Loucy (cell line): ENCODE data around the gene LRIG1.

Experiments used
- EZH2phosphoT487 ChIP-seq: fragments of 200-600 bp; IDR thresholded peaks from 2 replicates; pipeline ENCODE4 v1.6.1; 2018; ENCODE audit warnings: antibody characterized with exemption, mild to moderate bottlenecking, moderate library complexity, borderline replicate concordance
- TF ChIP-seq, protein P1 (sequence below): fragments of 200-600 bp; sonication (generic); conservative IDR thresholded peaks from 2 replicates; pipeline ENCODE4 v1.5.1; 2014; ENCODE audit warnings: mild to moderate bottlenecking, antibody characterized with exemption, low read length

DNA sequence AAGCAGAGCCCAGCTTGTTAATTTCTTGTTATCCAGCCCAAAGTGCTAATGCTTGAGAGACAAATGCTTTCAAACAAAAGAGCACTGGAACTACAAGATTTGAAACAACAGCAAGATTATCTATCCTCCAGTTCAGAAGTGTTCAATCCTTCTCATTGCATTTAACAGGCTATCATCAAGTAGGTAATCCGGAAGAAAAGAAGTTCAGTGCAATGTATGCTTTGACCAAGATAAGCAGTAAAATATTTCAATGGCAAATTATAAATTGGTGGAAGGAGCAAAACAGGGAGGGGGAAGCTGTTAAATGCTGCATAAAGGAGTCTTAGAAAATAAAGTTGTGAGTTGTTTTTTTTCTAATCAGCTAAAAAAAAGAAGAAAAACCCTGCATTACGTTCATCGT, 8.8 kb downstream of the LRIG1 start:
- TF ChIP-seq, protein P1, sequence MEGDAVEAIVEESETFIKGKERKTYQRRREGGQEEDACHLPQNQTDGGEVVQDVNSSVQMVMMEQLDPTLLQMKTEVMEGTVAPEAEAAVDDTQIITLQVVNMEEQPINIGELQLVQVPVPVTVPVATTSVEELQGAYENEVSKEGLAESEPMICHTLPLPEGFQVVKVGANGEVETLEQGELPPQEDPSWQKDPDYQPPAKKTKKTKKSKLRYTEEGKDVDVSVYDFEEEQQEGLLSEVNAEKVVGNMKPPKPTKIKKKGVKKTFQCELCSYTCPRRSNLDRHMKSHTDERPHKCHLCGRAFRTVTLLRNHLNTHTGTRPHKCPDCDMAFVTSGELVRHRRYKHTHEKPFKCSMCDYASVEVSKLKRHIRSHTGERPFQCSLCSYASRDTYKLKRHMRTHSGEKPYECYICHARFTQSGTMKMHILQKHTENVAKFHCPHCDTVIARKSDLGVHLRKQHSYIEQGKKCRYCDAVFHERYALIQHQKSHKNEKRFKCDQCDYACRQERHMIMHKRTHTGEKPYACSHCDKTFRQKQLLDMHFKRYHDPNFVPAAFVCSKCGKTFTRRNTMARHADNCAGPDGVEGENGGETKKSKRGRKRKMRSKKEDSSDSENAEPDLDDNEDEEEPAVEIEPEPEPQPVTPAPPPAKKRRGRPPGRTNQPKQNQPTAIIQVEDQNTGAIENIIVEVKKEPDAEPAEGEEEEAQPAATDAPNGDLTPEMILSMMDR: no peak
- no peak for TF ChIP-seq EZH2phosphoT487
